Ramos (cell line): ENCODE results near the gene LHX8.

Experiments used
- in situ Hi-C: fragments of 300-500 bp; cut with MboI; formaldehyde crosslinking; loops from one replicate; pipeline ENCODE4 v1.14.3; 2022; ENCODE audit warnings: low sequenced_read_pairs; ENCODE audit not compliant: unreplicated experiment

LHX8 gene

DNA sequence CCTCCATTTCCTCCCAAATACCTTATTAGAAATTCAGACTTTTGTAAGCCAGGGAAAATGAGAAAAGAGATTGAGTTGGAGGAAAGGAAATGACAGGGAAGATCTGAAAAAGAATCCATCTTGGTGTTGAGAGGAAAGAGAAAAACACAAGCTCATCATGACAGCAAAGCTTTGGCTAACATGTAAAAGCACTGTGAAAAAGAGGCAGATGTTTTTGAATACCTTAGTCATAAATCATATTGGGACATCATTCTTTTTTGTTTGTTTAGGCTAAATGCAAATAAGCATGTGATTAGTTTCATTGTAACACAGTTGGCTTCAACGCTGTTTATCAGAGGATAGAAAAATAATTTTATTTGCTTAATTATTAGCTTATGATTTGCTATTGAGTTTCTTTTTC is 64.6 kb downstream of the LHX8 start:
- in situ Hi-C loops = no loop called here

DNA sequence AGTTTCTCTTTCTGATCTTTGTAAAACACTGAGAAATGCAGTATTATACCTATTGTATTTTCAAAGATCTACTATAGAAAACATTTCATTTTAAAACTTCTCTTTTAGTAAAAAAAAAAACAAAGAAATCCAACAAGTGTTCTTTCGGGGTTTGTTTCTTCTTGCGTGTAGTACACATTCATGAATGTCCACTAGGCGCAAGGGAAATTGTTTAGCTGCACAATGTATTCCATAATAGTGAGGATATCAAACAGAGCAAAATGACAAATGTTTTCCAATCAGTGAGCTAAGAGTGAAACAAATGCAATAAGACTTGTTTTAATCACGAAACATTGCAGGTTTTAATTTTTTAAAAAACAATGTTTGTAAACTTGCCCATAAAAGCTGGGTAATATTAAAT is 68.6 kb downstream of the LHX8 start:
- in situ Hi-C loops = loop anchor here (10.0 kb wide), 1 partner anchor 428 kb away; no protein-coding TSS in a partner anchor

DNA sequence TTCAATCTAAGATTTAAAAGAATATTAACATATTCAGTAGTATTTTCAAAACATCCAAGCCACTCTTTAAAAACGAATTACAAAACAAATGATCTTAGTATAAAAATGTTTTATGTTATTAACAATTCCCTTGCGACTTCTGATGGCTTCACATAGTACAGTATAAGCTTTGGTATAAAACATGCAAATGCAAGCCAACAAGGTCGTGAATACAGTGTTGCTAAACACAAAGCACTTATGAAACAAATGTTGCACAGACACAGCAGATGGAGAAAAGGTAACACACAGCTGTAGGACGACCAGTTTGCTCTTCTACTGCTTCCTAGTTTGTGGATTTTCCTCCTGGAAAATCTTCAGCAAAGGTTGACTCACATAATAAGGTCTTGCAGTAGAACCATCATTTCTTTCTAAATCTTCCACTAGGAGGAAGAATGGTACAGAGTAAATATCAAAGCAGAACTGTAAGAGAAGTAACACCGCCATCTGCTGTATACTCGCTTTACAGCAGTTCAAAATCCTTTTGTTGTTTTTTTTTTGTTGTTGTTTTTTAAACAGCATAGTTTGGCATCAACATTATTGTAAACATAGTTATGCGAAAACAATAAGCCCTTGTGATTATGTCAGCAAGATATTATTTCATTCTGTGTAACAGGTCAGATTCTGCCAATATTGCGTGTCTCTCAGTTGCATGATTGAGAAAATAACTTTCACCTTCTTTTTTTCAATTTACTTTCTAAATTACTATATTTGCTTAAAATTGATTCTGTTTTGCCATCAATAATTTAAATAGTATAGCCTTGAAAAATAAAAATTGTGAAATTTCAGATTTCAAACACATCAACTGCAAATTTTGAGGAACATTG is 69.5 kb downstream of the LHX8 start:
- in situ Hi-C loops = loop anchor here (10.0 kb wide), 1 partner anchor 429 kb away; no protein-coding TSS in a partner anchor

DNA sequence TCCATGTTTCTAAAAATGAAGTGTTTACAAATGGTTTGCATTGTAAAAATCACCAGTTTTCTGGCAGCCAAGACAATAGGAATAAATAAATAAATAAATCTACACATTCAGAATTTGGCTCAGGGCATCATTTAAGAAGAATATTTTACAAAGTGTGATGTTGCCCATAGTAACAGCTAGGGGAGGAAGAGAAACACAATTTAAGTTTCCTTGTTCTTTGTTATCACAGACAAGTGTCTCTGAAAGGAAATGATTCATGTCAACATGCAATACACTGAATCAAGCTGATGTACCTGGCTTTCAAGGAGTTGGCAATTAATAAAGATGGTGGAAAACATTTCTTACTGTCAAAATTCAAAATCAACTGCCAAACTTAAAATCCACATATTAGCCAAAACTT is 74.7 kb downstream of the LHX8 start:
- in situ Hi-C loops = loop anchor here (10.0 kb wide), 1 partner anchor 434 kb away; no protein-coding TSS in a partner anchor
